Right ventricle myocardium superior (tissue), 1 donor: ENCODE measurements around the gene MRPL53. TPM values are rescaled to one million over a fixed set of nuclear protein-coding genes. Genes with fewer than 3 reads are reported as not detected.
A peak's percentile ranks its signal among the peaks of the same experiment; 100 is the strongest.
"Not testable (repeated sequence)": the region's sequence is repeated elsewhere in the genome, so short reads cannot be mapped to it uniquely, and the experiment has no call there.

Source experiments
- ATAC-seq: fragments of 200-7000 bp; cut with Tn5 transposase; one replicate; pipeline ENCODE4 v1.9.1; 2020; ENCODE audit warnings: mild to moderate bottlenecking; ENCODE audit not compliant: poor library complexity
- DNase-seq: peaks from one replicate; pipeline ENCODE4 v3.0.0-alpha.2; 2020
- intact Hi-C: fragments of 100-400 bp; cut with DNase I; formaldehyde crosslinking; loops from one replicate; pipeline ENCODE4 v1.11.2; 2022
- total RNA-seq: library from RNA; stranded (reverse); fragmentation: NEBNext Ultra II Directional; extraction: Animal tissue kit (Norgen Biotek cat#: 25700); gene quantifications from one replicate; pipeline ENCODE4 v1.2.1, GENCODE V29; 2021
- donor health status: DM: no; HTN: yes; CAD: no; lungs with severe emphysema.

MRPL53 gene
- total RNA-seq, 1 donor from 2014 or later: 159 TPM

DNA sequence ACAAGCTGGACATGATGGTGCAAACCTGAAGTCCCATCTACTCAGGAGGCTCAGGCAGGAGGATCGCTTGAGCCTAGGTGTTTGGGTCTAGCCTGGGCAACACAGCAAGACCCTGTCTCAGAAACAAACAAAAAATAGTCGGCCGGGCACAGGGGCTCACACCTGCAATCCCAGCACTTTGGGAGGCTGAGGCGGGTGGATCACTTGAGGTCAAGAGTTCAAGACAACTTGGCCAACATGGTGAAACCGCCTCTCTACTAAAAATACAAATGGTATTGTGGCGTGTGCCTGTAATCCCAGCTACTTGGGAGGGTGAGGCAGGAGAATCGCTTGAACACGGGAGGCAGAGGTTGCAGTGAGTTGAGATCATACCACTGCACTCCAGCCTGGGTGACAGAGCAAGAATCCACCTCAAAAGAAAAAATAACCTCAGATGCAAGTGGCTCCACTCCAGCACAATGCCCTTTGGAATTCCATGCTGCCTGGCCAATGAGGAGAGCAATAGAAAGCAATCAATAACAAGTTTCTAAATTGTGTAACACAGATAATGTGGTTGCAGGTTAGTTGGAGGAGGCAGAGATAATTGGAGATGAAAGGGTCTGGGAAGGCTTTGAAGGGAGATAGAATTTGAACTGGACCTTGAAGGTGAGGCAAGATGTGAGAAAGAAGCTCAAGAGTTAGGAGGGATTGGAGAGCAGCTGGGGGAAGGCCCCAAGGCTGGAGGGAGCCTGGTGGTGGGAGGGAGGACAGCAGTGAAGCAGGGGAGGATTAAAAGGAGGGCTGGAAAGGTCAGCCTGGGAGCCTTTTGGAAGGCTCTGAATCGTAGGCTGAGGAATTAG lies 16.4 kb upstream of the MRPL53 start:
- no peak for DNase-seq
- intact Hi-C loops: no loop called here
- no peak for ATAC-seq

DNA sequence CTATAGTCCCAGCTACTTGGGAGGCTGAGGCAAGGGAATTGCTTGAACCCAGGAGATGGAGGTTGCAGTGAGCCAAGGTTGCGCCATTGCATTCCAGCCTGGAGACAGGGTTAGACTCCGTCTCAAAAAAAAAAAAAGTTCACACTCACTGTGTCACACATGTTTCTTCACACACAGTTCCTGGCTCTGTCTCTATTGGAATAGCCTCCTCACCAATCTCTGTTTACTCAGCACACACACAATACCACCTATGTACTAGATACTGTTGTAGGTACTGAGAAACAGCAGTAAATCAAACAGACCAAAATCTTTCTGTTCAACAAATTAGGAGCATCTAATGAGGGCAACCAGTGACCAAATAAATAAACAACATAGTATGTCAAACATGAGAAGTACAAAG lies 13.7 kb upstream of the MRPL53 start:
- DNase-seq: no peak
- no peak for ATAC-seq
- intact Hi-C loops: no loop called here

GRCh38 chr2:74483675-74484164 lies 11.2 kb upstream of the MRPL53 start:
- DNase-seq, ATAC-seq: not testable (repeated sequence)
- intact Hi-C loops: loop anchor here (2.0 to 5.0 kb wide), 2 partner anchors 17 to 104 kb away; no protein-coding TSS in a partner anchor

DNA sequence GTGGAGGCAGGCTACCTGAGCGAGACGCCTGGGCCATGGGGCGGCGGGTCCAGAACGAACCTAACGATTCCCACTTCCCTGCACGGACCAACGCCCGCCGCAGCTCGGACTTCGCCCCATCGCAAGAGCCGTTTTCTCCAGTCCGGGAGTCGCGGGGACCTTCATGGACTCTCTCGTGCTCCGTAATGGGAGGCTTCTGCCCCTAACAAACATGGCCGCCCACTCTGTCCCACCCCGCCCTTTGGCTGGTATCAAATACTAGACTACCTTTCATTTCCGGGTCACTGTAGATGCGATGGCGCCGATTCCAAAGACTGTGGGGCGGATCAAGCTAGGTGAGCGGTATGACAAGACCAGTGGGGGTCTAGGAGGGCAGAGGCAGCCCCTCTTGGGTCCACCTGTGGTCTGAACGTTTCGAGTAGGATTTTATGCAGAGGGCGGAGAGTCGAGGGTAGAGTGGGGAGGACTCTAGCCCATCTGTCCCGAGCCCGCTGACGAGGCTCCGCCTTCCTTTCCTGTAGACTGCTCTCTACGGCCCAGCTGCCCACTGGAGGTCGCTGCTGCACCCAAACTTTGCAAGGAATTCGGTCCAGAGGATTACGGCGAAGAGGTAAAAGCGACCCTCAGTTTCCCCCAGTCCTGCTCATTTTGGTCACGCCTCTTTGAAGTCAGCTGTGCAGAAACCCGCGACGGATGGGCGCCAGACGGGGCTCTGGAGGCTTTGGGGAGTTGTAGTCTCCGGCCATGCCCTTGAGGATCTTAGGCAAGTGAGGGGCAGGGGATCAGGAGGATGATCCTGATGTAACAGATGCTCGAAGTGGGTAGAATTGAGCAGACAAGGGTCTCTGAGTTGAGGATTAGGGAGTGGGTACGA lies 10.6 kb upstream of the MRPL53 start, which contains the start of the genes CCDC142 and TTC31:
TSS of gene CCDC142 (minus strand) at position 198 of the 874 bp plus-strand sequence. CDS start at position 37, 161 bp downstream.
TSS of gene TTC31 (plus strand) at position 281 of the 874 bp plus-strand sequence. CDS start at position 296, 15 bp downstream.
- DNase-seq (peak; percentile 97), ATAC-seq (peak; percentile 99)
- intact Hi-C loops: loop anchor here (5.0 kb wide), 1 partner anchor 104 kb away; no protein-coding TSS in a partner anchor

- ATAC-seq (peak; percentile 71), DNase-seq (peak; percentile 80)
- intact Hi-C loops: loop anchor here (5.0 kb wide), 1 partner anchor 105 kb away; no protein-coding TSS in a partner anchor
These were observed 9.7 kb upstream of the MRPL53 start for GRCh38 chr2:74481961-74482800.

GRCh38 chr2:74481431-74481830 lies 9.0 kb upstream of the MRPL53 start:
- ATAC-seq: no peak
- intact Hi-C loops: loop anchor here (5.0 kb wide), 1 partner anchor 106 kb away; no protein-coding TSS in a partner anchor
- no peak for DNase-seq

GRCh38 chr2:74474899-74475298 lies 2.4 kb upstream of the MRPL53 start:
- ATAC-seq (no peak), DNase-seq (no peak)
- intact Hi-C loops: no loop called here

DNA sequence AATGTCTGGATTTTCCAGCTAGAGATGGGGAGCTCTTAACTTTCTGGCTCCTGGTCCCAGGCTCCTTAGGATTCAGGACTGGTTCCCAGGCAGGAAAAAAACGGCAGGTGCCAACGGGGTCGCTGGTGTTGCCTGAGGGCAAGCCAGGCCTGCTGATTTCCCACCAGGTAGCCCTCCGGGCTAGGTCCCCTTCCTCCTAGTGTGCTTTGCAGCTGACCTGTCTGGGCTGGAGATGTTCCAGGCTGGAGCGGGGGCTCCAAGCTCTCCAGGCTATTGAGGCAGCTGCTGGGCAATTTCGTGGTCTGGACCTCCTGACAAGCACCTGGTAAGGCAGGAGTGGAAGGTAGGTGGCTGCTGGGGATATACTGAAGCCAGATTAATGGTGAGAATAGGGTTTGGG lies 2.0 kb upstream of the MRPL53 start:
- DNase-seq: no peak
- intact Hi-C loops: no loop called here

GRCh38 chr2:74472945-74473258 lies 422 bp upstream of the MRPL53 start:
- ATAC-seq (peak; percentile 6), DNase-seq (no peak)
- intact Hi-C loops: no loop called here

More for the DNA sequence above, 2.0 kb upstream of the MRPL53 start:
- no peak for ATAC-seq

DNA sequence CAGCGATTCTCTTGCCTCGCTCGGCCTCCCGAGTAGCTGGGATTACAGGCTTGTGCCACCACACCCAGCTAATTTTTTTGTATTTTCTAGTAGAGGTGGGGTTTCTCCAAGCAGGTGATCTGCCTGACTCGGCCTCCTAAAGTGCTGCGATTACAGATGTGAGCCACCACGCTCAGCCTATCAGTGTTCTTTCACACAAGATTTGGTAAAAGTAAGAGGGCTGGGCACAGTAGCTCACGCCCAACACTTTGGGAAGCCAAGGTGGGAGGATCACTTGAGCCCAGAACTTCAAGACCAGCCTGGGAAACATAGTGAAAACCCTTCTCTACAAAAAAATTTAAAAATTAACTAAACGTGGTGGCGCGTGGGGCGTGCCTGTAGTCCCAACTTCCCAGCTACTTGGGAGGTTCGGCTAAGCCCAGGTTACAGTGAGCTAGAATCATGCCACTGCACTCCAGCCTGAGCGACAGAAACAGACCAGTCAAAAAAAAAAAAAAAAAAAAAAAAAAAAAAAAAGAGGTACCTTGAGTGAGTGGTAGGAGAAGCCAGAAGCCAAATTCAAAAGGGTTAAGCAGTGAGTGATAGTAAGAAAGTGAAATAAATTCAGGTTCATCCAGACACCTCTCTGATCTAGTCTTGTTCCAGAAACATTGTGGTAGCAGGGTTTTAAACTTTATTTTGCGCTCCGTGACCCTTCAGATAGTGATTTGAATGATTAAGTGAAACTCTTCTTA lies 981 bp downstream of the MRPL53 start:
- no peak for ATAC-seq
- DNase-seq: no peak
- intact Hi-C loops: no loop called here

- ATAC-seq, intact Hi-C loops: not testable (repeated sequence)
These were observed 1.7 kb downstream of the MRPL53 start for GRCh38 chr2:74470742-74471141.

DNA sequence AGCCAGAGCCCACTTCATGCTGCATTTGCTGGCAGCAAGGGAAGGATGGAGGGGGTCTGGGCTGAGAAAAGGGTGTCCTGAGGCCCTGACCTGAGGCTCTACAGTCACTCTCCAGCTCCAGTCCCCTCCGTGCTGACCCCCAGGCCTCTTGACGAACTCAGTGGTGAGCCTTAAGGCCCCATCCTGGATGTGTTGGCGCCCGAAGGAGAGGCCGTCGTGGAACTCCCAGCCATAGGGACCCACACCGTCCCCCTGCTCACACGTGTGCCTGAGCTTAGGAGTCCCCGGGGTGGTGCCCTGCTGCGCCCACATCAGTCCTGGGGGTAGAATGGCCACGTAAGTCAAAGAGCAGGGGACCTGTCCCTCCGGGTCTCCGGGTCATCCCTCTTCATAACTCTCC lies 8.1 kb downstream of the MRPL53 start:
- ATAC-seq (peak; percentile 1), DNase-seq (no peak)
- intact Hi-C loops: no loop called here

More at GRCh38 chr2:74470742-74471141, 1.7 kb downstream of the MRPL53 start:
- not testable (repeated sequence) for DNase-seq

DNA sequence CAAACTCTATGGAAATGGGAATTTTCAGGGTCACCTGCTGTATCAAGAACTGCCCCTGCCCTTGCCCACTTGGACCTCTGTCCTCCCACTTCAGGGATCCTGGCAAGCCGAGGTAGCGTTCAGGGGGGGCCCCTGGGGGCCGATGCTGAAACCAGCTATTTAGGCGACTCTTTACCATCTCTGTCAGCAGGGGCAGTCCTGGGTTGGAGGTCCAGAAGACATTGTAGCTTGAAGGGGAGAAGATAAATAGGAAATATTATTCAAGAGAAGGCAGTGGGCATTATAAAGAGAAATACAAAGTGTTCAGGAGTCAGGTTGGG lies 9.7 kb downstream of the MRPL53 start:
- ATAC-seq (no peak), DNase-seq (no peak)

DNA sequence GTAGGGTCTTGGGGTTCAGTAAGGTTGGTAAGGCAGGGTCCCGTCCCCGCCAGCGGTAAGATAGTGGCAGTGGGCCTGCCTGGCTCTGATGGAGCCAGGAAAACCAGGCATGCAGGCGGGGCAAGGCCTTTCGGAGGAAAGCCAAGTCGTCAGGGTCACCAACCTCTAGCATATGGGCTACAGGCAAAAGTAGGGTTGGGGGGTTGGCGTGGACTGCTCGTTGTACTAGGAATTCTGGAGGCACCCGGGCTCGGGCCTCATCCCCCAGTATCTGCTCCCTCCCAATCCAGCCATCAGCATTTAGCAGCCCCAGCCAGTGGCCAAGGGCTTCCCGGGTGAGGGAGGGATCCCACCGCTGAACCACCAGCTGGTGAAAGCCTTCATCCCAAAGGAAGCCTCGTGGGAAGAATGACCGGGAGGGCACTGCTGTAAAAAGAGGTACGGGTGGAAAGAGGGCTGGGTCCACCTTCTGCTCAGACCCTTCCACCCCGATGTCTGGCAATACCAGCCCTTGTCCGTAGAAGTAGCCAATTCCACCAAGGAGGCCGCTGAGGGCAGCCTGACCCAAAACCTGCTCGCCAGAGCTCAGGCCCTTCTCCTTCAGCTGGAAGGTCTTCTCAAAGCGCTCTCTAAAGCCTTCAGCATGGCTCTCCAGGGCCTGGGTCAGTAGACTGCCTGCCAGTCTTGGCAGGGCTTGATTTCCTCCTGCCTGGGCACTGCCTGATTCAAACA lies 10.3 kb downstream of the MRPL53 start:
- intact Hi-C loops: no loop called here
- DNase-seq: no peak
- ATAC-seq: no peak

More for the DNA sequence above, 9.7 kb downstream of the MRPL53 start:
- intact Hi-C loops: no loop called here

DNA sequence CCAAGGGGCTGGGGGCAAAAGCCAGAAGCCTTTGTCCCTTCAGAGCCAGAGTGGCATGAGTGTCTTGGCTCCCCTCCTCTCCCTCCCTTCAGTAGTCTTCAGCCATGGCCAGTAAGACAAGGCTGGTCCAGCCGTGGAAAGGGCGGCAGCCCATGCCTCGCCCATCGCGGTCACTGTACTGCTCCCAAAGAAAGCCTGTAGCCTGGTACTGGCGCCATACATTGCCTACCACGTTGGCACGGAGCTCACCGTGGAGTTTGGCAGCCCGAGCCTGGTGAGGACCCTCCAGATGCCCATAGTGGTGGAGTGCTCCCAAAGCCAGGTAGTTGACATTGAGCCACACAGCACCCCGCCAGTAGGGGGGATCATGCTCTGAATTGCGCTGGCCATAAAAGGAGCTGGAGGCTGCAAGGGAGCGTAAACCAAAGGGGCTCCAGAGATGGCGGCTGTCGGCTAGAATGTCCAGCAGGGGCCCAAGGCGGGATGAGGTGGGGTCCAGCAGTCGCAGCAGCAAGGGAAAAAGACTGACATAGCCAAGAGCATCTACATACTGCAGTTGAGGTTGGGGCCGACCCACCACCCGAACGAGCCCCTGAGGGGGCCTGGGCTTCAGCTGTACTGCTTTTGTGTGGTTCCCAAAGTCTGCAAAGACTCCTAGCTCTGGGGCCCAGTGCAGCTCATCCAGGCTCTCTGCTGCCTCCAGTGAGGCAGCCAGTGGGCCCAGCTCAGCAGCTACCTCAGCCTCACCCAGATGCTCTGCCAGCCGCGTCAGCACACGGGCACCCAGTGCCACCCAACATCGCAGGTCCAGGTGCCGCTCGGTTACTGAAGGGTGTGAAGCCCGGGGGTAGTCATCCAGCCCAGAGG lies 11.1 kb downstream of the MRPL53 start:
- DNase-seq (no peak), ATAC-seq (no peak)
- intact Hi-C loops: no loop called here

DNA sequence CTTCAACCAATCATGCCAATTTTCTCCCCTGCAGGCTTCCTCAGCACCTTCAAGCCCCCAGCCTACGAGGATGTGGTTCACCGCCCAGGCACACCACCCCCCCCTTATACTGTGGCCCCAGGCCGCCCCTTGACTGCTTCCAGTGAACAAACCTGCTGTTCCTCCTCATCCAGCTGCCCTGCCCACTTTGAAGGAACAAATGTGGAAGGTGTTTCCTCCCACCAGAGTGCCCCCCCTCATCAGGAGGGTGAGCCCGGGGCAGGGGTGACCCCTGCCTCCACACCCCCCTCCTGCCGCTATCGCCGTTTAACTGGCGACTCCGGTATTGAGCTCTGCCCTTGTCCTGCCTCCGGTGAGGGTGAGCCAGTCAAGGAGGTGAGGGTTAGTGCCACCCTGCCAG lies 12.3 kb downstream of the MRPL53 start:
- ATAC-seq, intact Hi-C loops, DNase-seq: not testable (repeated sequence)
